Vagina (tissue), 2 donors: ENCODE measurements around the gene DHX35.

Experiments
- POLR2A ChIP-seq, 2 donors: fragments of 450-650 bp; IDR thresholded peaks; one replicate each; pipeline ENCODE4 v1.6.1; 2017; ENCODE audit warnings: antibody characterized with exemption in 2 of 2, mild to moderate bottlenecking in 2 of 2, moderate library complexity in 2 of 2
- TF ChIP-seq, protein P1 (sequence below), 3 experiments: fragments of 450-650 bp in 2 of 3; fragments of 200-600 bp in 1 of 3; sonication (generic) in 1 of 3; IDR thresholded peaks; one replicate each; pipeline ENCODE4 v1.5.1; 2017 to 2019; ENCODE audit warnings: antibody characterized with exemption in 3 of 3, mild to moderate bottlenecking in 2 of 3, moderate library complexity in 2 of 3

DNA sequence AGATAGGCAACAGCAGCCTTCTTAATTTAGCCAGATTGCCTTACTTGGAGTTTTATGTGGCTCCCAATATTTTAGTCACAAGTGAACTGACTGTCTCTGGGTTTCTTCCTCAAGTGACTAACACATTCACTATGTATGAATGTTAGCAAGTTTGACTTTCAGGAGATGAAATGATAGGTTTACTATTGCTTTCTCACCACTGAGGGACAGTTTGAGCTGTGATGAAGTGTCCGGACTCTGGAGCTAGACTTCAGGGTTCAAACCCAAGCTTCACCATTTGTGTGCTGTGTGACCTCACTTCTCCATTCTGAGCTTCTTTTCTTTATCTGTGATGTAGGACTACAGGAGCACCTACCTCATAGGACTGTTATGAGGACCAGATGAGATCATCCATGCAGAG is 8.2 kb downstream of the DHX35 start:
- no peak for TF ChIP-seq POLR2A (IDR thresholded peaks at IDR 0.05)
- TF ChIP-seq, protein P1, sequence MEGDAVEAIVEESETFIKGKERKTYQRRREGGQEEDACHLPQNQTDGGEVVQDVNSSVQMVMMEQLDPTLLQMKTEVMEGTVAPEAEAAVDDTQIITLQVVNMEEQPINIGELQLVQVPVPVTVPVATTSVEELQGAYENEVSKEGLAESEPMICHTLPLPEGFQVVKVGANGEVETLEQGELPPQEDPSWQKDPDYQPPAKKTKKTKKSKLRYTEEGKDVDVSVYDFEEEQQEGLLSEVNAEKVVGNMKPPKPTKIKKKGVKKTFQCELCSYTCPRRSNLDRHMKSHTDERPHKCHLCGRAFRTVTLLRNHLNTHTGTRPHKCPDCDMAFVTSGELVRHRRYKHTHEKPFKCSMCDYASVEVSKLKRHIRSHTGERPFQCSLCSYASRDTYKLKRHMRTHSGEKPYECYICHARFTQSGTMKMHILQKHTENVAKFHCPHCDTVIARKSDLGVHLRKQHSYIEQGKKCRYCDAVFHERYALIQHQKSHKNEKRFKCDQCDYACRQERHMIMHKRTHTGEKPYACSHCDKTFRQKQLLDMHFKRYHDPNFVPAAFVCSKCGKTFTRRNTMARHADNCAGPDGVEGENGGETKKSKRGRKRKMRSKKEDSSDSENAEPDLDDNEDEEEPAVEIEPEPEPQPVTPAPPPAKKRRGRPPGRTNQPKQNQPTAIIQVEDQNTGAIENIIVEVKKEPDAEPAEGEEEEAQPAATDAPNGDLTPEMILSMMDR (IDR thresholded peaks at IDR 0.05) = no peak
